Glomerular endothelial cell (primary cell): ENCODE measurements around the gene ERMP1. TPM values are rescaled to one million over a fixed set of nuclear protein-coding genes. Genes with fewer than 3 reads are reported as not detected.
"Not testable (repeated sequence)": the region's sequence is repeated elsewhere in the genome, so short reads cannot be mapped to it uniquely, and the experiment has no call there.

ENCODE experiments used
- DNase-seq: peaks from one replicate; pipeline ENCODE4 v3.0.0-alpha.2; 2011; ENCODE audit warnings: low read depth, low spot score; ENCODE audit errors: extremely low read depth
- total RNA-seq: library from RNA; depleted of rRNA; stranded (reverse); fragments of >200 nt; gene quantifications from 2 replicates; pipeline ENCODE4 v1.2.3, GENCODE V29; 2015

Gene ERMP1, protein sequence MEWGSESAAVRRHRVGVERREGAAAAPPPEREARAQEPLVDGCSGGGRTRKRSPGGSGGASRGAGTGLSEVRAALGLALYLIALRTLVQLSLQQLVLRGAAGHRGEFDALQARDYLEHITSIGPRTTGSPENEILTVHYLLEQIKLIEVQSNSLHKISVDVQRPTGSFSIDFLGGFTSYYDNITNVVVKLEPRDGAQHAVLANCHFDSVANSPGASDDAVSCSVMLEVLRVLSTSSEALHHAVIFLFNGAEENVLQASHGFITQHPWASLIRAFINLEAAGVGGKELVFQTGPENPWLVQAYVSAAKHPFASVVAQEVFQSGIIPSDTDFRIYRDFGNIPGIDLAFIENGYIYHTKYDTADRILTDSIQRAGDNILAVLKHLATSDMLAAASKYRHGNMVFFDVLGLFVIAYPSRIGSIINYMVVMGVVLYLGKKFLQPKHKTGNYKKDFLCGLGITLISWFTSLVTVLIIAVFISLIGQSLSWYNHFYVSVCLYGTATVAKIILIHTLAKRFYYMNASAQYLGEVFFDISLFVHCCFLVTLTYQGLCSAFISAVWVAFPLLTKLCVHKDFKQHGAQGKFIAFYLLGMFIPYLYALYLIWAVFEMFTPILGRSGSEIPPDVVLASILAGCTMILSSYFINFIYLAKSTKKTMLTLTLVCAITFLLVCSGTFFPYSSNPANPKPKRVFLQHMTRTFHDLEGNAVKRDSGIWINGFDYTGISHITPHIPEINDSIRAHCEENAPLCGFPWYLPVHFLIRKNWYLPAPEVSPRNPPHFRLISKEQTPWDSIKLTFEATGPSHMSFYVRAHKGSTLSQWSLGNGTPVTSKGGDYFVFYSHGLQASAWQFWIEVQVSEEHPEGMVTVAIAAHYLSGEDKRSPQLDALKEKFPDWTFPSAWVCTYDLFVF
- 39.1 and 43.8 TPM in 2 replicates for total RNA-seq

DNA sequence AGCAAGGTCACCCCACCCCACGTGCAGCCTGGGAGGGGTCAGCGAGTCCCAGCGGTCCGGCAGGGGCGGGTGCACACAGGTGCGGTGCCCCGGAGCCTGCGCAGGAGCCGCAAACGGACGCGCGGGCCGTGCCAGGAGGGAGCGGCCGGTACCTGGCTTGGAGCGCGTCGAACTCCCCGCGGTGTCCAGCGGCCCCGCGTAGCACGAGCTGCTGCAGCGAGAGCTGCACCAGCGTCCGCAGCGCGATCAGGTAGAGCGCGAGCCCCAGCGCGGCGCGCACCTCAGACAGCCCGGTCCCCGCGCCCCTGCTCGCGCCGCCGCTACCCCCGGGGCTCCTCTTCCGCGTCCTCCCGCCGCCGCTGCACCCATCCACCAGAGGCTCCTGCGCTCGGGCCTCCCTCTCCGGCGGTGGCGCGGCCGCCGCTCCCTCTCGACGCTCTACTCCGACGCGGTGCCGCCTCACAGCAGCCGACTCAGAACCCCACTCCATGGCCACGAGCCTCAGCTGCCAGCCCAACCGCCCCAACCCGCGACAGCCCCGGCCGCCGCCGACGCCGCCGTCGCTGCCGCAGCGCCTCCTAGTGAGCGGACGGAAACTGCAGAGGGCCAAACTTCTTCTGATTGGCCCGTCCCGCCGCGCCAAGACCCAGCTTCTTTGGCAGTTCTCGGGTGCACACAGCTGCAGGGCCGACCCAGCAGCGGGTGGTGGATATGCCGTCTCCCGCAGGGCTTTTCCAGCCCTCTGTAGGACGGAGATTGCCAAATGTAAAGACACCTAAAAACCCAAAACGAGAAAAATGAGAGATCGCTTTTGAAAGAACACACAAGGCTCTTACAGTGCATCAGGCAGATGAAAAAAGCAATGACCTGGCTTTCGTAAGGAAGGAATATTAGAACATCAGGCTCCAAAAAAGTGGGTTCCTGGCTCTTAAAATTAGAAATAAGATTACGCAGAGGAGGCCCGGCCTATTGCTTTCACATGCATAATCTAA is at the start of gene ERMP1:
Gene ERMP1, minus strand, starts transcription at position 580 of the 992 bp plus-strand sequence. Its CDS starts 90 bp downstream, at position 490.
- DNase-seq, result peak; percentile 36

DNA sequence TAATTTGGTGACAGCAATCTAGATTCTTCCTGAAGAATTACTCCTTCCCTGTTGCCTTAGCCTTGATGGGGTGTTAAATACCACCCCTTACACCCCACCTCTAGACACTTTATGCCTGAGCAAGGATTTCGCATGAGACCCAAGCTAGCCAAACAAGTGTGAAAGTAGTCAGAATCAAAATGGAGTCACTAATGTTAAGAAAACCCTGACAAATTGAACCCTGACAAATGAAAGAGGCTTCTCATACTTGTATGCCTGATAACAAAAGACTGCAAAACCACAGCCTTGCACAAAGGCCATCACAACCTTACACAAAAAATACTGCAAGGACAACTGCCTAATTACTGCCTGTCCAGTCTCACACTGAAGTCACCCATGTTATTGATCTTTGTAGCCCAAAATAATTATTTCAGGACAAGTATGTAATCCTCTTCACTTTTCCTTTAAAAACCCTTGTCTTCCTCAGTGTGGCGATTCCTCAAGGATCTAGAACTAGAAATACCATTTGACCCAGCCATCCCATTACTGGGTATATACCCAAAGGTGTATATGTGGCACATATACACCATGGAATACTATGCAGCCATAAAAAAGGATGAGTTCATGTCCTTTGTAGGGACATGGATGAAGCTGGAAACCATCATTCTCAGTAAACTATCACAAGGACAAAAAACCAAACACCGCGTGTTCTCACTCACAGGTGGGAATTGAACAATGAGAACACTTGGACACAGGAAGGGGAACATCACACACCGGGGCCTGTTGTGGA is 49.5 kb upstream of the ERMP1 start:
- DNase-seq, result not testable (repeated sequence)

DNA sequence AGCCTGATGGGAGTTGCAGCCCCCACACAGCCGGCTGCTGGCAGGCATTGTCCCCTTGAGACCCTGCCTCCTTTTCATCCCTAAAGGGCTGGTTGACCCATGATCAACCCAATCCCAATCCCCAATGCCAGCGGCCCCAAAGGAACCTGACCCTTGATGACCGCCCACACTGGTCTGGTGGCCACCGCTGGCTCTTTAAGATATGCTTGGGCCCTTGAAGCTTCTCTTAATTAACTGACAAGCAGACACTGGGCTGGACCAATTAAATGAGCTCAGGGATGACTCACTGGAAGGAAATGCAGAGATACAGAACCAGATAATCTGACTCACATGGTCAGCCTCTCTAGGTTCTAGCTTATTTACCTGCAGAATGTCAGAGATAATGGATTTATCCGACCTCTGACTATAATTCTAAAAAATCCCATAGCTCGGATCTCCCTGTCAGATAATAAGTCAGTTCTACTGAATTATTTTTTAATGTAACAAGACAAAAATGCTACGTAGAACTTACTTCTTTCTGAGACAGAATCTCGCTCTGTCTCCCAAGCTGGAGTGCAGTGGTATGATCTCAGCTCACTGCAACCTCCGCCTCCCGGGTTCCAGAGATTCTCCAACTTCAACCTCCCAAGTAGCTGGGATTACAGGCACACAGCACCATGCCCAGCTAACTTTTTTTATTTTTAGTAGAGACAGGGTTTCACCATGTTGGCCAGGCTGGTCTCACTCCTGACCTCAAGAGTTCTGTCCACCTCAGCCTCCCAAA is 46.7 kb upstream of the ERMP1 start:
- no peak for DNase-seq

DNA sequence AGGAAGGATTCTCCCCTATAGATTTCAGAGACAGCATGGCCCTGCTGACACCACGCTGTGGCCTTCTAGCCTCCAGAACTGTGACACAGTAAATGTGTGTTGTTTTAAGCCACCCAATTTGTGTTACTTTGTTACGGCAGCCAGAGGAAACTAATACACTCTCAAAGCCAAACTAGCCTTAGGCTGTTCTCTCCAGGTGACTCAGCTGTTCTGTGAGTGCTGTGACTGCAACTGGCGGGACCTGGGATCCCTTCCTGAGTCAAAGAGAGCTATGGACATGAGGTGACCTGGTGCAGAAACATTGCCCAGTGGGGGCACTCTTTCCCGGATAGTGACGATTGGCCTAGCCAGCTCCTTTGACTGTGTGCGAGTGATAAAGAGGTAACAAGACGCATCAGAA is 43.8 kb upstream of the ERMP1 start:
- DNase-seq, result no peak

DNA sequence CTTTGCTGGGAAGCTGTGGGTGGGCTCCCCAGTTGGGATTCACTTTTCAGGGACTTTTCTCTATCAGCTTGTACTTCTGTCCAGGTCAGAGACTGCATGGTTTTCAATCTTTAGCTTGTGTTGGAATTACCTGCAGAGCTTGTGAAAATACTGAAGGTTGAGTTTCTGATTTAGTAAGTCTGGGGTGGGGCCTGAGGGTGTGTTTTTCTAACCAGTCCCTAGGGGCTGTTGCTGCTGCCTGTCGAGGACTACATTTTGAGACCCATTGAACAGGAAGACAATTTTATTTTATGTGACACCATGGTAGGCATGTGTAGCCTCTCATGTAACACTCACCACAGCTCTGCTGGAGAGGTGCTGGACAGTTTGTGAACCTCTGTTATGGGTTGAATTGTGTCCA is 43.1 kb upstream of the ERMP1 start:
- no peak for DNase-seq

DNA sequence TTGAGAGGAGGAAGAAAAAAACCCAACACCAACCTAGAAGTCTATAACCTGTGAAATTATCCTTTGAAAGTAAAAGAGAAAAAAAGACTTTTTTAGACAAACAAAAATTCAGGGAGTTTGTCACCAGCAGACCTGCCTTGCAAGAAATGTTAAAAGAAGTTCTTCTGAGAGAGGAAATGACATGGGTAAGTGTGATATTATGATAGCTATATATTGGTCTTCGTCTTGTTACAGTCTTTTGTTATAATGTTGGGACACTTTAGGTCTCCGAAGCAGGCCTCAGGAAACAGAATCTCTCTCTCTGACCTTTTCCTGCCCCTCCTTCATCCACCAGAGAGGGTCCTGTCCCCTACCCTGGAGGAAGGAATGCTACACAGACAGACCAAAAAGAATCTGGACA is 41.1 kb upstream of the ERMP1 start:
- DNase-seq, result no peak

DNA sequence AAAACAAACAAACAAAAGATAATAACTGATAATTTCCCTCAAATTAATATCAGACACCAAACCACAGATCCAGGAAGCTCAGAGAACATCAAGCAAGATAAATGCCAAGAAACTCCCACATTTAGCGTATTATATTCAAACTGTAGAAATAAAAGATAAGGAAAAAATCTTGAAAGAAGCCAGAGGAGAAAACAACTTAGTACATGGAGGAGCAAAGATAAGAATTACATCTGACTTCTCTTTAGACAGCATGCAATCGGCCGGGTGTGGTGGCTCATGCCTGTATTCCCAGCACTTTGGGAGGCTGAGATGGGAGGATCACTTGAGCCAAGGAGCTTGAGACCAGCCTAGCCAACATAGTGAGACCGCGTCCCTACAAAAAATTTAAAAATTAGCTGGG is 40.5 kb upstream of the ERMP1 start:
- no peak for DNase-seq

DNA sequence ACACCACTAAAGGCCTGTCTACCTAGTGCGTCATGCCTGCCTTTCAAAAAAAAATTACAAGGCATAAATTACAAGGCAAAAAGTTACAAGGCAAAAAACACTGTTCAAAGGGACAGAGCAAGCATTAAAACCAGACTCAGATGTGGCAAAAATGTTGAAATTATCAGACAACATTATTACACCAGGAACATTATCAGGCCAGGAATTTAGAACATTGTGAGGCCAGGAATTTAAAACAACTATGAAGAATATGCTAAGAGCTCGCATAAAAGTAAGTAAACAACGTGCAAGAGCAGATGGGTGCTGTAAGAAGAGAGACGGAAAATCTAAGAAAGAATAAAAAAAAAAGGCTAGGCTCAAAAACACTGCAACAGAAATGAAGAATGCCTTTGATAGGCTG is 39.6 kb upstream of the ERMP1 start:
- DNase-seq, result no peak

DNA sequence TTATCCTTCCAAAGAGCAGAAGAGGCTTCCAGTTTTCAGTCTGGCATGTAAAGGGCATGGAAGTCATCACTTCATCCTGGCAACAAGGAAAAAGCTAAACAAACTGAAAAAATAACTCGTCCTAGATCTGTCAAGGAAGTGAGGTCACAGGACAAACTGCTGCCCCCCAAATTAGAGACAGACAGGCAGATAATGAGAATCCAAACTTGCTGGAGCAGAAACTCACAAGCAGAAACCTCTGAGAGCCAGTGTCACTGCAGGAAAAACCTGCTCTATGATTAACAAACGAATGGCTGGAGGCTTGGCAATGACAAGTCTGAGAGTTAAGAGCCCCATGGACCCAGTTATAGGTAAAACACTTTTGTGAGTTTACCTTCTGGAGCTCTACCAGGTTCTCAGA is 38.9 kb upstream of the ERMP1 start:
- DNase-seq, result no peak

DNA sequence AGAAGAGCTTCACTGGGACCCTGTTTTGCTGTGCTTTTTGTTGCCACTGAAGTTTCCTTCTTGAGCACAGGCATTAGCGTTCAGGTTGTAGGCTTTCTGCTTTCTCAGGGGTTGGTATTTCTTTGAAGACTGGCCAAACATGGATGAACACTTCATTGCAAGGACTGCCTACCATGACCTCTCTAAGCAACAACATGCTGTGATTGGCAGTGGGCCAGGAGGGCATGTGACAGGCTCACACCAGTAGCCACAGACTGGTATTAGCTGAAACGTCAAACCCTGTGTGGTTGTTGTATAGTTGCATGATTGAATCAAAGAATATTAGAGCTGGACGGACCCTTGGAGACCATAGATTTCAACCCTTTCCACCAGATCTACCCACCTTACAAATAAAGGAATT is 37.8 kb upstream of the ERMP1 start:
- DNase-seq, result no peak

DNA sequence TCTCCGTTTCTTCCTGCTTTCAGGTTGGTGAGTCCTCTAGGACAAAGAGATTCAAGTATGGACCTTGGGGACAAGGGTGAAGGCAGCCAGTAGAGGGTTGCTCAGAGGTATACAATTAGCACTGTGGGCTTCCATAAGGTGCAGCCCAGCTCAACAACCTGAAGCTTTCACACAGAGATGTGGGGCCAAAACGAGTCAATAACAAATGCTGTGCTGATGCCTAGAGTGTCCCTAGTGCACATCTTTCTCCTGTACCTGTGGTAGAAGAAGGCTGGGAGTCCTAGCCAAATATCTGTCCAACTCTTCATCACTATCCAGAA is 37.1 kb upstream of the ERMP1 start:
- DNase-seq, result no peak

DNA sequence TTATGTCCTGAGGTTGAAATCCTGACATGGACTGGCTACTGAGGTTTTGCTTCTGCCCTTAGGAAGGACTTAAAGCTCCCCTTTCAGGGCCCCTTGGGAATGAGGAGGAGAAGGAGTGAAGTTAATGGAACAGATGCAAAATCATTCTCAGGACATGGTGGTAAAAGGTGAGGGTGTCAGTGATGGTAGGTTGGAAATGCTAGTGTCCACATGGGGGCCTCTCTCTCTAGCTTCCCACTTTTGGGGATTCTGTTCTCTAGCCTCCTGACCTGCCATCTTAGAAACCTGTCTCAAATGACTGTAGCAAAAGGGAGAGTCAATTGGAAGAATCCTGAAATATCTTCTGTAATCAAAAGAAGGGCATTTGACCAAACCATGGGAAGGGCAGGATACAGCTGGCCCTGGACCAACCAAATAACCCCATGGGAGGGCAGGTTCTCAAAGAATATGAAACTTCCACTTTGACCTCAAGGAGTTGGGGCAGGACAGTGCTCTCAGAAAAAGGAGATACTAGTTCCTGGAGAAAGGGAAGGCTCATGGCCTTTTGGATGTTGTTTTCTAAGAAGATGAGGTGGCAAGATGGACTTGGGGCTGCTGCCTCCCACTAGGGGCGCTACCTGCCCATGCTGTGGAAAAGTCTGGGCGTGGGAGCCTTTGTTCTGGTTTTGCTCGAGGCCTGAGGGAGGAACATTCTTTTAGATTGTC is 36.5 kb upstream of the ERMP1 start:
- no peak for DNase-seq

DNA sequence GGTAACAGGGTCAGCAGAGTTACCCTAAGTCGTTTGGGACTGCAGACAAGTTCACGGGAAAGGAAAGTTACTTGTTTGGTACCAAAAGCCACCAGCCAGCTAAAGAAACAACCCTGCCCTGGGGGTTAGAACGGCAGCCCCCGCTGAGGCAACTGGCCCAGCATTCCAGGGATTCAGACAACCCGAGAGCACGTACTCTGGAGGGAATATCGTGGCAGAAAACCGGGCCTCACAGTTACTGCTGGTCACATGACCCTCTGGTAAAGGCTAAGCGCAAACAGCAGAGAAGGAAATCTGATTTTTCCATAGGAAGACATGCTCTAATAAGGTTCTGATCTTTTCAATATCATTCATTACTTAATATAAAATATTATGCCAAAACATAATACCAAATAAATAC is 35.3 kb upstream of the ERMP1 start:
- DNase-seq, result no peak

DNA sequence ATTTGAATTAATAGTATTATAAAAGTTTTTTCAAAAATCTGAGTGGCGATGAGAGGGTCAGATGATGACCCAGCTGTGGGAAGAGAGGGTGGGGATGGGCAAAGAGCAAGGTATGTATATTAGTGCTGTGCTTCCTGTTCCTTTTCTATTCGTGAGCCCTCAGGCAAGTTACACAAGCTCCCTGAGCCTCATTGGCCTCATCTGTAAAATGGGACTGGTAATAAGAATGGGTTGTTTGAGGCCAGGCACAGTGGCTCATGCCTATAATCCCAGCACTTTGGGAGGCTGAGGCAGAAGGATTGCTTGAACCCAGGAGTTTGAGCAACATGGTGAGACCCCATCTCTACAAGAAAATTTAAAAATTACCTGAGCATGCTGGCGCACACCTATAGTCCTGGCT is 33.8 kb upstream of the ERMP1 start:
- no peak for DNase-seq

DNA sequence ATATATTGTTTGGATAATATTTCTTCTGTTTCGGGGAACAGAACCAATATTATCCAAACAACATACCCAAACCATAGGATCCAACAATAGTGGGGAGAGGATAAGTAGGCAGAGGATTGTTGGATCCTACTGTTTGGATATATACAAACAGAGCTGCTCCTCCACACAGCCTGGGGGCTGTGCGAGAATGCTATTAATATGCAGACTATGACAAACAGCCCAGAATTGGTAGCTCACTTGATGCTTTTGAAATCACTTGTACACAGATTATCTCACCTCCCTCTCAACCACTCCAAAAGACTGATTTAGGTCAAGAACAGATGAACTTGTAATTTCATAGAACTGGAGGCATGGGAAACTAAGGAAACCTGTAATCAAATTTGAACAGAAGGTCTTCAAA is 33.4 kb upstream of the ERMP1 start:
- no peak for DNase-seq

DNA sequence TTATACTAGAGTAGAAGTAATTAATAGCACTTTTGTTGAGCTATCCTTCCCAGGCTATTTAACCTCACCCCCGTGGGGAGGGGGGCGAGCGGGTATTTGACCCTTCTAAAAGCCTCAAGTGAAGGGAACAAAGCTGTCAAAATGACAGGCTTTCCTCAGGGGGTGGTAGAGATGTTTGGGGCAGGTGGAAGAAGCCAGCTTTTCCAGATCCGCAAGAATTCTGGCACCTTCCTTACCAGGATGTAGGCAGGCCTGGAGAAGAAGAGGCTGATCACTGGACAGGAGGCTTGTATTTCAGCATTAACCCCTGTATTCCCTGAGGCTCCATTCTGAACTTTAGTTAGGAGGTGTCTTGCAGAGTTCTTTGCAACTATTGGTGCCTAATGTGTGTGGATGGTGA is 31.5 kb upstream of the ERMP1 start:
- DNase-seq, result no peak

DNA sequence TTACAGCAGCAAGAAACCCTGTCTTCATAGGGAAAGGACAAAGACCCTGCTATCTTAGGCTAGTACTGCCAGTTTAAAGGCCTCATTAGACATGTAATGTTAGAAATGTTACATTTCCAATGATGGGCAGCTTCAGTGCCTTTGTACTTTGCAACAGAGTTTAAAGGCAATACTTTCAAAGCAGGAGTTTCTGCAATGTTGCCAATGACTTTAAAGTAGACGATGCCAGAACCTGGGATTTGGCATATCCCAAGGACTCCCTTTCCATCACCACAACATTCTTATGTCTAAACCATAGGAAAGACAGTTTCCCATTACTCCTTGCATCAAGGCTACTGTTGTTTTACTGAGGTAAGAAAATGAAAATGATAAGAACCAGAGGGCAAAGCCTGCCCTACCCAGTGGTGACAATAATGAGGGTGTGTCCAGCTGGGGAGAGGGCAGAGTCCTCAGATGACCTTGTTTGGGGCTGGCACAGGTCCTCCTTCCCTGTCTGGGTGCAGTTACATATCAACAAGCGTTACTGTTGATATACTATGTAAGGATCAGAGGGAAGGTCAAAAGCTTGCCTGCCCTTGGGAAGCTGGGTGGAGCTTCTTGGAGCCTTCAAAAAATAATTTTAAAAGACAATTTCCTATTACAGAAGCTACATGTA is 30.3 kb upstream of the ERMP1 start:
- no peak for DNase-seq

DNA sequence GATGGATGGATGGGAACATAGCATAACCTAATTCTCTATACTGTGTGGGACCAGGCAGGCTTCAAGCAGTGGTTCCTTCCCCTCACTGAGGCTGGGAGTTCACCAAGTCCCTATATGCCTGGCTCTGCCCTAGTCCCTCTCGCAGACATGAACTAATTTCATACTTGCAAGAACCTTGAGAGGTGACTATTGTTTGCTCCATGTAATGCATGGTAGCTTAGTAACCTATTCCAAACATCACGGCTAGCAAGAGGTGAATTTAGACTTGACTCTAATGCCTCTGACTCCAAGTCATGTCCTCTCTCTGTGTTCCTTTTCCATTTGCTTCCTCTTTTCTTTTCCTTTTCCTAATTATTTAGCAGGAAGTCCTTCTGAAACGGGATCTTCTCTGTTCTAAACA is 25.9 kb upstream of the ERMP1 start:
- no peak for DNase-seq
